Measurements from ENCODE around the gene PPIL1.
"Not testable (repeated sequence)": the region's sequence is repeated elsewhere in the genome, so short reads cannot be mapped to it uniquely, and the experiment has no call there.

PPIL1 gene

GRCh38 chr6:36874443-36875249 lies at the start of gene PPIL1:
Gene PPIL1 (minus strand): TSS chr6:36874803. CDS start chr6:36874772, 31 bp downstream.
- DNase-seq (ENCODE audit: low spot score) = peak; percentile 91

GRCh38 chr6:36924131-36924530 lies 49.5 kb upstream of the PPIL1 start:
- DNase-seq (ENCODE audit: low spot score) = no peak

DNA sequence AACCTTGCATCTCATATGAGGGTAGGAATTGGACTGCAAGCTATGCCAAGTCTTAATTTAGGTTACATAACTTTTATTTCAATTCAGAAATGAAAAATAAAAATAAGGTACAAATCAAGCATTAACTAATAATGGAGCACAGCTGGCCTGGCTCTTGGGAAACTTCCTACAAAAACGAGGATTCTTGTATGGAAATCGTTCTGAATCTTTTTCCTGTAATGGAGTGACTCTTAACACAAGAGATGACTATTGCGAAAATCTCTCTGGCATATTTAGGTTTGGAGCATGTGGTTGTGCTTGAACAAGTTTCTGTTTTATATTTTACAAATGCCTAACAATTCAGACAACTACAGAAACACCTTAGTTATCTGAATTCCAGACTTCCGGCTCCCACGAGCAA lies 45.9 kb upstream of the PPIL1 start:
- no peak for DNase-seq (ENCODE audit: low spot score)

GRCh38 chr6:36920049-36920448 lies 45.4 kb upstream of the PPIL1 start:
- no peak for DNase-seq (ENCODE audit: low spot score)

DNA sequence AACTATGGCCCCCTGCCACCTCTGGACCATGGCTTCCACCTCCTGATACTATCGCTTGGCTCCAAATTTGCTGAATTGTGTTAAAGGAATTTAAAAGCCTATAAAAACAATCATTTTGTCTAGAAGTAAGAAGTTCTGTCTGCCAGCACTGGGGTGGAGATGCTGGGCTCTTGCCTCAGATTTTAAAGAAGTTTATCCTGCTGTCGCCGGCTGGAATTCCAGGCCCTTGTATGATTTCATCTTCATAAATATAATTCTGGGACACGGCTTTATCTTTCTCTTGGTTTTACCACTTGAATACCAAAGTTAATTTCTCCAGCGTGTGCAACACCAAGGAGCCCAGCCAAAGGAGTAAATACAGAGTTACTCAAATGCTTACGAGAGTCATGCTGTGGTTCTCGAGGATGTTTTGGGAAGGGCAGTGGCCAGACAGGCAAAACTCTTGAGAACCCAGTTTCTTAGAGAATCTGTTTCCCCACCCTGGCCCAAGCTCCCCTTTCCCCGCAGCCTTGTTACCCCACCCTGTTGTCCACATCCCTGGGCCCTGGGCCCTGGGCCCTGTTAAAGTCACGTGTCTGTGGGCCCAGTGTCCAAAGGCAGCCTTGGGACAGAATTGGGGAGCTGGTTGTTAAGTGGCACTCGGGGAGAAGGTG lies 43.1 kb upstream of the PPIL1 start:
- no peak for DNase-seq (ENCODE audit: low spot score)

DNA sequence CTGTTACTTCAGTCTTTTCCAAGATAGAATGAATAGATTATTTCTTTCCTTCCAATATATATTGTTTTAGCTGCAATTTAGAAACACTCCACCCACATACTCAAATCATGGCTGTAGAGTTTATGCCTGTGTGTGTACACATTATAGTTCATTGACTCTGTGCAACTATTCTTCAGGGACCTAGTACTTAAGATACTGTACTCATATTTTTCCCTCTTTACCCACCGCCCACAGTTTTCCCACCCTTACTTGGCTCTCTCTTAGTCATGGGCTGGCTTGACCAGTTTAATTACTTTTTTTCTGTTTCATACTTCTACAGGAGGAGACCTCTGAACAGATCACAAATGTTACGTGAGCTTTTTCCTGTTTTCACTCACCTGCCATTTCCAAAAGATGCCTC lies 41.5 kb upstream of the PPIL1 start:
- DNase-seq (ENCODE audit: low spot score) = no peak

DNA sequence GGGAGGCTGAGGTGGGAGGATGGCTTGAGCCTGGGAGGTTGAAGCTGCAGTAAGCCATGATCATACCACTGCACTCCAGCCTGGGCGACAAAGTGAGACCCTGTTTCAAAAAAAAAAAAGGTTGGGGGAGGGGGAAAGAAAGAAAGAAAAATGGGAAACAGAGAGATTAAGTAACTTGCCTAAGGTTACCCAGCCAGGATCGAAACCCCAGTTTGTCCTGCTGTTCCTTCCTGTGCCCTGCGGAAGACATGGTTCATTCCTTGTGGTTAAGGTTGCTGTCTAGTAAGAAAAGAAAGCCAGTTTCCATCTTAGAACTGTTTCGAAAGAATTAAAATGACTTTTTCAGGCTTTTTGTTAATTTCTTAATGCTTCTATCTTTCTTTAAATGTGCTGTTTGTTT lies 41.0 kb upstream of the PPIL1 start:
- no peak for DNase-seq (ENCODE audit: low spot score)

DNA sequence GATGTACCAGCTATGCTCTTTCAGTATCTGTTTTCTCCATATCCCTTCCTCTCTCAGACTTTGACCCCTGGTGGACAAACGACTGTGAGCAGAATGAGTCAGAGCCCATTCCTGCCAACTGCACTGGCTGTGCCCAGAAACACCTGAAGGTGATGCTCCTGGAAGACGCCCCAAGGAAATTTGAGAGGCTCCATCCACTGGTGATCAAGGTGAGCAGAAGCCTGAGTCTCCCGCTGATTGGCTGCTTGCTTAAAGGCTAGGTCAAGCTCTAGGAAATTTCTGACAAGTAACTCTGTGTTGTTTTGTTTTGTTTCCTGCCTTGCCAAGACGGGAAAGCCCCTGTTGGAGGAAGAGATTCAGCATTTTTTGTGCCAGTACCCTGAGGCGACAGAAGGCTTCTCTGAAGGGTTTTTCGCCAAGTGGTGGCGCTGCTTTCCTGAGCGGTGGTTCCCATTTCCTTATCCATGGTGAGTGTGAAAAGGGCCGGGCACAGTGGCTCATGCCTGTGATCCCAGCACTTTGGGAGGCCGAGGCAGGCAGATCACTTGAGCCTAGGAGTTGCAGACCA lies 39.7 kb upstream of the PPIL1 start:
- no peak for DNase-seq (ENCODE audit: low spot score)

- no peak for DNase-seq (ENCODE audit: low spot score)
These were observed 38.5 kb upstream of the PPIL1 start for GRCh38 chr6:36913082-36913481.

GRCh38 chr6:36912586-36912985 lies 38.0 kb upstream of the PPIL1 start:
- DNase-seq (ENCODE audit: low spot score) = no peak

DNA sequence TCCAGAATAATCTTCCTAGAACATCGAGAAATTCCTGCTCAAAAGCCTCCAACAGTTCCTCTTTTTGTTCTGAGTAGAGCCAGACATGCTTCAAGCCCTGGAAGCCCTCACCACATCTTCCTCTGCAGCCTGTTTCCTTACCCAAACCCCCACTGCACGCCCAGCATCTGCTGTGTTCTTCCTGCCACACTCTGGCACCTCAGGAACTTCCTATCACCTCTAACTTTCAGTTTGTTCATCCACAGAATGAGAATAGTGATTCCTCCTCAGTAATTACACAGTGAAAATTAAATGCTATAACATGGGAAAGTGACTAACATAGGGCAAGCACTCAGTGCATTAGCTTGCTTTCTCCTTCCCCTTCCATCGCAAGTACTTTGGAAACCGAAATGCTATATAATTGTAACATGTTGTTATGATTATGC lies 37.4 kb upstream of the PPIL1 start:
- no peak for DNase-seq (ENCODE audit: low spot score)

- DNase-seq (ENCODE audit: low spot score) = peak; percentile 12
These were observed 34.1 kb upstream of the PPIL1 start for GRCh38 chr6:36908747-36909146.

DNA sequence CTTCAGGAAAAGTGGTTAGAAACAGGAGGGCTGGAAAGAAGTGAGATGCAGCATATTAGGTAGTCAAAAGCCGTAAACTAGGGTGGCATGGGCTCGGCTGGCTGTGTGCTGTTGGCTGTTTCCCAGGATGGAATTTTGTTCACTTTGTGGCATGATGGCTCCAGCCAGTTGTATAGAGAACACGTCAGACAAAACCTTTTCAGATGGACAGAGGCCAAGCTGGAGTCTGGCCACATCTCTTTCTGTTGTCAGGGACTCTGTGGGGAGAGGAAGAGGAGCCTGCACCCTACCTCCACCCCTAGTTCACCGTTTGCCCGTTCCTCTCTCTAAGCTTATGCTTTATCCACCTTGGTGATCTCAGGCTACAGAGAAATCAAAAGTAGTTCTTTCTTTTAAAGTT lies 33.2 kb upstream of the PPIL1 start:
- DNase-seq (ENCODE audit: low spot score) = peak; percentile 21

- DNase-seq (ENCODE audit: low spot score) = no peak
These were observed 32.1 kb upstream of the PPIL1 start for GRCh38 chr6:36906539-36907325.

- DNase-seq (ENCODE audit: low spot score) = no peak
These were observed 30.3 kb upstream of the PPIL1 start for GRCh38 chr6:36904851-36905393.

- DNase-seq (ENCODE audit: low spot score) = no peak
These were observed 29.5 kb upstream of the PPIL1 start for GRCh38 chr6:36904114-36904513.

- peak; percentile 16 for DNase-seq (ENCODE audit: low spot score)
These were observed 23.0 kb upstream of the PPIL1 start for GRCh38 chr6:36897609-36898008.

DNA sequence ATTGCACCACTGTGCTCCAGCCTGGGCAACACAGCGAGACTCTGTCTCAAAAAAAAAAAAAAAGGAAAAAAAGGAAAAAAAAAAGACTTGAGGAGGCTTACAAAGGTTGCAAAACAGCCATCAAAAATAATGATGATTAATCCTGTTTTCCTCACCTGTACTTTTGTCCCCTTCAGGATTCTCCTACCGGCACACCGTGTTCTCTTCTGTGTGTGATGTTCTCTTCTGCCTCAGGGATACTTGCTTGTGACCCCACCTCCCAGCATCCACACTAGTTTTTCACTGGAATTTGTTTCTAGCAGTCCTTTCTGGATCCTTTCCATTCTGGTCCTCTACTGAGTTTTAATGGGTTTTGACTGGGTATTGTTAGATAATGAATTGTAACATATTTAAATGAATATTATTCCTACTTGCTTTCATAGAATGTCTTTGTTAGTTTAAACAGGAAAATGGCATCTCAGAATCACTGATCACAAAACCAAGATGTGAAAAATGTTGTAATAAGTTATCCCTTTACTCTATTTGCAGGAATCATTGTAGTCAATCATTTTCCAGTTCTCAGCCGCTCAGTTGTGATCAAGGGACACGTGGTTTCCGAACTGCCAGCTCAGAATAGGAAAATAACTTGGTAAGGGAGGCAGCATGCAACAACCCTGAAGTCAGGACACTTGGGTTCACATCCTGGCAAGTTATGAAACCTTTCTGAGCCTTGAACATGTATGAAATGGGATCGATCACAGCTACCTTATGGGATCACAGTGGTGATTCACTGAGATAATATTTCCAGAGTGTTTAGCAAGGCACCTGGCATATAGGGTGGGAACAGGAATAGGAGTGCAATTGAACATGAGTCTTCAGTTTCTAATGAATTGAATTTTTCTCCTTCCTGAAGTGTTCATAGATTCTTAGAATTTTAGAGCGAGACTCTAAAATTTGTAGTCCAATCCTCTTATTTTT lies 19.7 kb upstream of the PPIL1 start:
- no peak for DNase-seq (ENCODE audit: low spot score)

DNA sequence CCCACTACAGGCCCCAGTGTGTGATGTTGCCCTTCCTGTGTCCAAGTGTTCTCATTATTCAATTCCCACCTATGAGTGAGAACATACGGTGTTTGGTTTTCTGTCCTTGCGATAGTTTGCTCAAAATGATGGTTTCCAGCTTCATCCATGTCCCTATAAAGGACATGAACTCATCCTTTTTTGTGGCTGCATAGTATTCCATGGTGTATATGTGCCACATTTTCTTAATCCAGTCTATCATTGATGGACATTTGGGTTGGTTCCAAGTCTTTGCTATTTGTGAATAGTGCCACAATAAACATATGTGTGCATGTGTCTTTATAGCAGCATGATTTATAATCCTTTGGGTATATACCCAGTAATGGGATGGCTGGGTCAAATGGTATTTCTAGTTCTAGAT lies 16.6 kb upstream of the PPIL1 start:
- DNase-seq (ENCODE audit: low spot score) = not testable (repeated sequence)

- peak; percentile 43 for DNase-seq (ENCODE audit: low spot score)
These were observed 15.6 kb upstream of the PPIL1 start for GRCh38 chr6:36890112-36890663.

Measured in hematopoietic multipotent progenitor cell treated with erythropoietin and hydrocortisone succinate and interleukin-3 and kit ligand, for 15 days (in vitro differentiated cells).